DOHH2 (cell line): Measurements from ENCODE around the gene LRRC4C.

Source experiments
- CTCF ChIP-seq: fragments of 200-600 bp; sonication (generic); IDR thresholded peaks from one replicate; pipeline ENCODE4 v1.5.1; 2014; ENCODE audit warnings: antibody characterized with exemption, mild to moderate bottlenecking, low read depth, low read length; ENCODE audit not compliant: poor library complexity, severe bottlenecking
- EZH2phosphoT487 ChIP-seq: fragments of 200-600 bp; sonication (generic); IDR thresholded peaks from 2 replicates; pipeline ENCODE4 v1.6.1; 2017; ENCODE audit warnings: borderline replicate concordance, mild to moderate bottlenecking, antibody characterized with exemption, low read length, moderate library complexity, mixed read lengths

- TF ChIP-seq CTCF (no peak), EZH2phosphoT487 (no peak)
Observed at GRCh38 chr11:40125054-40125453, 1334.4 kb downstream of the LRRC4C start.
